NCI-H524 treated with DMSO at 0.1 percent for 48 hours (cell line): Measurements from ENCODE around the gene PADI4.
"Not testable (repeated sequence)": the region's sequence is repeated elsewhere in the genome, so short reads cannot be mapped to it uniquely, and the experiment has no call there.

Source experiments
- DNase-seq: peaks from one replicate; lab custom pipeline; 2025; lab: John Stamatoyannopoulos, UW

The PADI4 gene

GRCh38 chr1:17392199-17392740, 84.3 kb downstream of the PADI4 start:
- no peak for DNase-seq

GRCh38 chr1:17393230-17393629, 85.2 kb downstream of the PADI4 start:
- DNase-seq = no peak

- no peak for DNase-seq
These were observed 90.1 kb downstream of the PADI4 start for GRCh38 chr1:17397910-17398695.

- no peak for DNase-seq
These were observed 92.8 kb downstream of the PADI4 start for GRCh38 chr1:17400725-17401341.

- DNase-seq = no peak
These were observed 93.8 kb downstream of the PADI4 start for GRCh38 chr1:17401841-17402240.

GRCh38 chr1:17403081-17403480, 95.1 kb downstream of the PADI4 start:
- no peak for DNase-seq

GRCh38 chr1:17404034-17404684, 96.2 kb downstream of the PADI4 start:
- DNase-seq = no peak

- no peak for DNase-seq
These were observed 96.8 kb downstream of the PADI4 start for GRCh38 chr1:17404820-17405219.

GRCh38 chr1:17405898-17406759, 98.1 kb downstream of the PADI4 start:
- no peak for DNase-seq

GRCh38 chr1:17406760-17407475, 98.9 kb downstream of the PADI4 start:
- not testable (repeated sequence) for DNase-seq

GRCh38 chr1:17407786-17408514, 100.0 kb downstream of the PADI4 start:
- not testable (repeated sequence) for DNase-seq

GRCh38 chr1:17409391-17409811, 101.4 kb downstream of the PADI4 start:
- DNase-seq = no peak

GRCh38 chr1:17412093-17412870, 104.3 kb downstream of the PADI4 start:
- no peak for DNase-seq
